ENCODE measurements around the gene CLCN6. TPM values are rescaled to one million over a fixed set of nuclear protein-coding genes. Genes with fewer than 3 reads are reported as not detected.

CLCN6 gene
- total RNA-seq, 4 donors from 2014 or later = 12.8 to 23.8 (median 18.3) TPM

- ATAC-seq = no peak
- H3K27ac ChIP-seq = peak overlapping the region in 2 of 4 donors; percentile 43 to 66
- H3K9me3 ChIP-seq = no peaks in the 10 kb centered on the region
- H3K4me1 ChIP-seq = peaks cover 0 to 13% (median 4%) of the 10 kb centered on the region in 3 donors
- TF ChIP-seq POLR2A (IDR thresholded peaks at IDR 0.05) (no peak), EP300 (IDR thresholded peaks at IDR 0.05) (no peak), POLR2AphosphoS5 (IDR thresholded peaks at IDR 0.05) (no peak), CTCF (IDR thresholded peaks at IDR 0.05) (no peak)
- WGBS, 2 donors (ENCODE audit: low coverage in 1 of 2) = 100% methylated on average over 1 of the region's 28 CpGs
- H3K36me3 ChIP-seq = no peaks in the 10 kb centered on the region
- no peak overlapping the region for H3K4me3 ChIP-seq
- H3K27me3 ChIP-seq = peaks cover 69% of the 10 kb centered on the region
Measured at GRCh38 chr1:11879311-11880180, 73.6 kb downstream of the CLCN6 start.

GRCh38 chr1:11880181-11880575 lies 74.2 kb downstream of the CLCN6 start:
- H3K27ac ChIP-seq = peak overlapping the region in 2 of 4 donors; percentile 43 to 66
- no peak for TF ChIP-seq POLR2AphosphoS5 (IDR thresholded peaks at IDR 0.05)
- no peak for TF ChIP-seq POLR2A (IDR thresholded peaks at IDR 0.05)
- no peak for TF ChIP-seq CTCF (IDR thresholded peaks at IDR 0.05)
- TF ChIP-seq EP300 (IDR thresholded peaks at IDR 0.05) = no peak
- no peak for ATAC-seq
- WGBS, 2 donors (ENCODE audit: low coverage in 1 of 2) = 48 to 50% methylated on average over 1 to 9 of the region's 12 CpGs
- H3K9me3 ChIP-seq = no peaks in the 10 kb centered on the region
- peaks cover 0 to 13% (median 4%) of the 10 kb centered on the region in 3 donors for H3K4me1 ChIP-seq
- H3K36me3 ChIP-seq = no peaks in the 10 kb centered on the region
- no peak overlapping the region for H3K4me3 ChIP-seq
- H3K27me3 ChIP-seq = peaks cover 63% of the 10 kb centered on the region

GRCh38 chr1:11880911-11881748 lies 75.1 kb downstream of the CLCN6 start:
- H3K27ac ChIP-seq = peak overlapping the region in 3 of 4 donors; percentile 43 to 66 (median 43)
- H3K4me1 ChIP-seq = peaks cover 0 to 13% (median 4%) of the 10 kb centered on the region in 3 donors

GRCh38 chr1:11881749-11882441 lies 75.9 kb downstream of the CLCN6 start:
- ATAC-seq = no peak
- Histone ChIP-seq H3K27ac (peak overlapping the region in 3 of 4 donors; percentile 36 to 66 (median 43)), H3K4me1 (peaks cover 0 to 13% (median 4%) of the 10 kb centered on the region in 3 donors), H3K4me3 (no peak overlapping the region), H3K27me3 (peaks cover 46% of the 10 kb centered on the region), H3K36me3 (no peaks in the 10 kb centered on the region), H3K9me3 (no peaks in the 10 kb centered on the region)
- TF ChIP-seq CTCF (IDR thresholded peaks at IDR 0.05) (no peak), POLR2A (IDR thresholded peaks at IDR 0.05) (no peak), POLR2AphosphoS5 (IDR thresholded peaks at IDR 0.05) (no peak), EP300 (IDR thresholded peaks at IDR 0.05) (no peak)
- WGBS, 2 donors (ENCODE audit: low coverage in 1 of 2) = 44 to 65% methylated on average over 3 to 12 of the region's 18 CpGs

More at GRCh38 chr1:11880911-11881748, 75.1 kb downstream of the CLCN6 start:
- peak; percentile 40 for ATAC-seq
- WGBS, 2 donors (ENCODE audit: low coverage in 1 of 2) = 27 to 30% methylated on average over 3 of the region's 10 CpGs
- Histone ChIP-seq H3K27me3 (peaks cover 54% of the 10 kb centered on the region), H3K4me3 (no peak overlapping the region), H3K36me3 (no peaks in the 10 kb centered on the region), H3K9me3 (no peaks in the 10 kb centered on the region)
- TF ChIP-seq POLR2AphosphoS5 (IDR thresholded peaks at IDR 0.05) (no peak), CTCF (IDR thresholded peaks at IDR 0.05) (no peak), POLR2A (IDR thresholded peaks at IDR 0.05) (no peak), EP300 (IDR thresholded peaks at IDR 0.05) (no peak)
